H54 (cell line): ENCODE data around the gene CD52.
A peak's percentile ranks its signal among the peaks of the same experiment; 100 is the strongest.
"Not testable (repeated sequence)": the region's sequence is repeated elsewhere in the genome, so short reads cannot be mapped to it uniquely, and the experiment has no call there.

Experiments
- DNase-seq: peaks from one replicate; pipeline ENCODE4 v3.0.0; 2011; ENCODE audit warnings: low spot score, mixed read lengths; ENCODE audit not compliant: insufficient read length
- FAIRE-seq: peaks from 3 replicates; lab custom pipeline; 2011; peaks lifted over from hg19 to GRCh38; lab: Jason Lieb, UNC
- POLR2A ChIP-seq: IDR thresholded peaks from 2 replicates; pipeline ENCODE4 v1.6.1; 2011; ENCODE audit warnings: low read depth, mild to moderate bottlenecking, low read length

CD52 gene

DNA sequence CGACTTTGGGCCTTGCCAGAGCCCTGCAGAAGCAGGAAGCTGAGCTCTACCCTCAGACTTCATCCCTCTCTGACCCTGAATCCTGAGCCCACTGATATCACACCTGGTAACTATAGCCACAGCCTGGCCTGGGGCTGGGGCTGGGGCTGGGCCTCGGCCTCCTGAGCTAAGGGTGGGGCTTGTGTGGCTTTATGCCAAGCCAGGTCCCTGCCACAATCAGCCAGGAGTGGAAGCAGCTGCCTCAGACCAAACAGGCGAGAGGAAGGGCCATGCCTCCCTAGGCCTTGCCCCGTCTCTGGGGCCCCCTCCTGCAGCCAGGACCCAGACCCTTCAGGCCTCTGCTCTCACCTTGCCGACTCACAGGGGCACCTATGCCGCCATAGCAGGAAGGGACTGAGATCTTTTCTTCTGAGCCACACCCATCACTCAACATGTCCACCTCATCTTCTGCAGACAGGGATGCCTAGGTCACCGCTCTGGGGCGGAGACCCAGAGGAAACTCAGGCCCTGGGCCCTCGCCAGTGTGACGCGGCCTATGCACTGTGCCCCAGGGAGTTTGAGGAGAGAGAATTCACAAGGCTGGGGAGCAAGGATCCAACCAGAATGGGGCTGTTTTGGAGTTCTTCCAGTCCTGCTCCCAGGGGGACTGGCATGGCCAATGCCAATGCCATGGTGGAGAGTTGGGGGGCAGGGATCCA lies 17.0 kb upstream of the CD52 start:
- no peak for DNase-seq
- FAIRE-seq = no peak
- no peak for TF ChIP-seq POLR2A

DNA sequence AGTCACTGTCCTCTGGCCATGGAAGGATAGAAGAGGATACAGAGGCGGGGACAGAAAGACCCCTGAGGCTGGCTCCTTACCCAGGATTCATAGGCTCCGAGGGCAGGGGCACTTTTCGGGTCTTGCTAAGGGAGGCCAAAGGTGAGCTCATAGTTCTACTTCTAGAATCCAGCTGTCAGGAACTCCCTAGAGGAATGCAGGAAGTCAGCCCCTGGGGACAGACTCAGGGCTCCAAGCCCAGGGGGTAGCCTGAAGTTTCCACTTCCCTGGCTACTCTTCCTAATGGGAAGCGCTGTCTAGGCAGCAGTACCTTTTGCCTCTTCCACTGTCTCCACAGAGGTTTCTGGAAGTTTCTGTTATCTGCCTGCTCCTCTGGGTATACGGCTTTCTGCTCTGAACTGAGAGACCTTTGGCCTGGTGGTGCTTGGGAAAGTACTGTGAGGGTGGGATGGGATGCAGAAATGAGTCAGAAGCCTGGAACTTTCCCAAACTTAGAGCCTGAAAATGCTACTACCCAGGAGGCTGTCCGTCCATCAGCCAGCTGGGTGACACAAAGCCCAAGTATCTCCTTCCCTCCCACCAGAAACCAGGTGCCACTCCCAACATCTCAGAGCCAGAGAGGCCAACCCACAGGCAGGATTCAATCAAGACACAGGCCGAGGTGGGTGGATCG lies 14.9 kb upstream of the CD52 start:
- DNase-seq (peak; percentile 72), FAIRE-seq (peak; percentile 73)
- TF ChIP-seq POLR2A = no peak

DNA sequence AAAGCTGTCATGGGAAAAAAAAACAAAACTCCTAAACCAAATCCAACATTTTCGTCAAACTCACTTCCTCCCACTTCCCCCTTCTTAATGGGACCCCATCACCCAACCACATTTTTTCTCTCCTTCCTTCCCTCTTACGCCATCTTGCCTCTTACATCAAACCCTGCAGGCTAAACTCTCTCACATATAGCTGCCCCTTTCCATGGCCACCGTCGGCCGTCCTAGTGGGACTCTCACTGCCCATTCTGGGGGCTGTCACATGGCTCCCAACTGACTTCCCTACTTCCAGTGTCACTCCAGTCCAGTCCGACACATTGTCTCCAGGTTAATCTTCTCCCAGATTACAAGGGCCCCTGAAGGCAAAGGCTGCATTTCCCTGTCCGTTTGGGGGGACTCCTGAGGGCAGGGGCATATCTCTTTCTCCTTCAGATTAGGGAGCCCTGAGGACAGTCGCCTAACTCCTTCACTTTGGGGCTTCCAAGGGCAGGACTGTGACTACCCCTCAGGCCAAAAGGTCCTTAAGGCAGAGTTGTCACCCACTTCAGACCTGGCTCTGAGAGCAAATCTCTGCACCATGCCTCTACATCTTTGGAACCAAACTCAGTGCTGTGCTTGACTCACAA lies 12.0 kb upstream of the CD52 start:
- FAIRE-seq = no peak
- TF ChIP-seq POLR2A = no peak
- no peak for DNase-seq

DNA sequence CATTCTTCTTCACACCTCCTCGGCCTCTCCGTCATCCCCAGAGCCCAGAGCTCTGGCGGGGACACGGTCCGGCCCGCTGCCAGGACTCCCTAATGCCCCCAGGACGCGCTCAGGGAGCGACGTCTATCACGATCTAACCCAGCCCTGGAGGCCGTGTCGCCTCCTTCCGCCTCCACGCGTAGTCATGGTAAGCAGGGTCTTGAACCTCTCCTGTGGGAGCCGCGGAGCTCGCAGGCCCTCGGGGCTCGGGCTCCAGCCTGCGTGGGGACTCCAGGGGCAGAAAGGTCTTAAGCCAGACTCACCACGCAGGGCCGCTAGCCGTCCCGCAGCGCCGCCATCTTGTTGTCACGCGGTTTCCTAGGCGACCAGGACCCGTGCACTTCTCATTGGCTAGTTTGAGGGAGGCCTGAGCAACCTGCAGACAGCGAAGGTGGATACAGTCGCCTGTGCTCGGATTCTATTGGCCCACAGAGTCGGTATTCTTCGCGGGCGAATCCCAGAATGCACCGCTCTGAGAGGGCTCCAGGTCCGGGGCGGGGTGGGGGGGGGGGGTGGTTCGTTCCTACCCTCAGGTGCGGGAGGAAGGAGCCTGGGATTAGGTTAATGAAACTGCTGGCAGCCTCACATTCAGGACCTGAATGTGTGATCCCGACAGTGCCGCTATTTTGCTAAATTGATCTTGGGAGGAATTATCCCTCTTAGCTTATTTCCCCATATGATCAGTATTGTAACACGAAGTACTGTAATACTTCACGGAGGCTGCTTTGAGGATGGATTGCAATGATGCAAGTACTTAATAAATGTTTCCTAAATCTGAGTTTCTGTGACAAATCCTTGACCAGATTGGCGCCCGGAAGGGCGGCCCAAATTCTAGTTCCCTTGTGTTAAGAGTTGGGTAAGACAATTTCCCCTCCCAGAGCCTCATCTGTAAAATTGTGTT lies 11.2 kb upstream of the CD52 start, which contains the start of gene UBXN11:
TSS of gene UBXN11 (minus strand) at position 347 of the 940 bp plus-strand sequence. CDS start 3,753 bp downstream, outside the sequence.
- FAIRE-seq (peak; percentile 11), DNase-seq (peak; percentile 89)
- TF ChIP-seq POLR2A = no peak

DNA sequence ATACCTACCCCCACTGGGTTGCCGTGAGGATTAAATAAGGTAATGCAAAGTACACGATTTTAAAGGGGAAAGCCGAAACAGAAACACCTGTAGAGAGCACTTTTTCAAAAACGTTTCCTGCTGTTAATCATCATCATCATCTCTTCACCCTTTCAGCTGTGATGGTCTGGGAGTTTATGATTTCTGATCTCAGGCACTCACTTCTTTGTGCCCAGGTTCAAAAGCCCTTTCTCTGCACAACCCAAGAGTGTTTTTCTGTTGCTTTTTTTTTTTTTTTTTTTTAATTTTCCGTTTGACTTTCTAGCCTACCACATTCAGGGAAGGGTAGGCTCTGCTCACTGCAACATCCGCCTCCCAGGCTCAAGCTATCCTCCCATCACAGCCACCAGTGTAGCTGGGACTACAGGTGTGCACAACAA lies 10.4 kb upstream of the CD52 start:
- FAIRE-seq = no peak
- TF ChIP-seq POLR2A = no peak
- no peak for DNase-seq

DNA sequence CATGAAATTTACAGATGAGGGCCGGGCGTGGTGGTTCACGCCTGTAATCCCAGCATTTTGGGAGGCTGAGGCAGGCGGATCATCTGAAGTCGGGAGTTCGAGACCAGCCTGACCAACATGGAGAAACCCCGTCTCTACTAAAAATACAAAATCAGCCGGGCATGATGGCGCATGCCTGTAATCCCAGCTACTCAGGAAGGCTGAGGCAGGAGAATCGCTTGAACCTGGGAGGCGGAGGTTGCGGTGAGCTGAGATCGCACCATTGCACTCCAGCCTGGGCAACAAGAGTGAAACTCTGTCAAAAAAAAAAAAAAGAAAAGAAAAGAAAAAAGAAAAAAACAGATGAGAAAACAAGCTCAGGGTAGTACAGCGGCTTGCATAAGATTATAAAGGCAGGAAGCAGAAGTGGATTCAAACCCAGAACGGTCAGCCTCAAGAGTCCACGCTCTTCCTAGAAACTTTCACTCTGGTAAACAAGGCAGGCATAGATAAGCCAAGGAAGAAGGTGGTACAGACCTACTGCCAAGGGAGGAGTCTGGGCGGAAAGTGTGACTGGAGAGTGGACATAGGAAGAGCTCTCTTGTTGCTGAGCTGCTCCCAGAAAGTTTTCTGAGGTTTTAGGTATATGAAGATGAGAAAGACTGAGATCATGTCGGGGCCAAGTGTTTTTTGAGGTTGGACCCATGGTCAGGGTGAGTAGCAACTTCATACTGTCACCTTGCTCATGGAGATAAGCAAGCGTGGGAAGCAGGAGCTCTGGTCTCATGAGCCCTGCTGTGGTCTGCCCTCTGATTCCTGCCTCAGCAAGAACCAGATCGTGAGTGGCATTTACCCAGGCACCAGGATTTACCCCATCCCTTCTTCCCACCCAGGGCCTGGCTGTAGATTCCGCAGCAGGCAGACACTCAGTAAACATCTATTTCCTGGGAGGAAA lies 9.5 kb upstream of the CD52 start:
- not testable (repeated sequence) for FAIRE-seq

DNA sequence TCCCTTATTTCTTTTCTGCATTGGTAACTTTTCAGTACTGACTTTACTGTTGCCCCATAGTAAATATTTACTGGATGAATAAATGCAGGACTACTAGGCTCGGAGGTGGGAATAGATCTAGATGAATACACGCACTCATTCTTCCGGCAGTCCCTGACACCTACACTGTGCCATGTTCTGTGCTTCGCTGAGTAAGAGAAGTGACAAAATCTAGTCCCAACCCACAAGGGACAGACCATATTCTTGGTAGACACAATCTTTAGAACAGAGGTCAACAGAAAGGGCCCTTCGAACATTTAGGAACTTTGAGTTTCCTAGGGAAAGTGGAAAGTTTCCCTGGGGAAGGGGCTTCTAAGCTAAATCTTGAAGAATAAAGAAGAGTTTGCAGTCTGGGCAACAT lies 3.3 kb upstream of the CD52 start:
- DNase-seq (no peak), FAIRE-seq (no peak)
- TF ChIP-seq POLR2A = no peak

More for the DNA sequence above, 9.5 kb upstream of the CD52 start:
- not testable (repeated sequence) for DNase-seq

DNA sequence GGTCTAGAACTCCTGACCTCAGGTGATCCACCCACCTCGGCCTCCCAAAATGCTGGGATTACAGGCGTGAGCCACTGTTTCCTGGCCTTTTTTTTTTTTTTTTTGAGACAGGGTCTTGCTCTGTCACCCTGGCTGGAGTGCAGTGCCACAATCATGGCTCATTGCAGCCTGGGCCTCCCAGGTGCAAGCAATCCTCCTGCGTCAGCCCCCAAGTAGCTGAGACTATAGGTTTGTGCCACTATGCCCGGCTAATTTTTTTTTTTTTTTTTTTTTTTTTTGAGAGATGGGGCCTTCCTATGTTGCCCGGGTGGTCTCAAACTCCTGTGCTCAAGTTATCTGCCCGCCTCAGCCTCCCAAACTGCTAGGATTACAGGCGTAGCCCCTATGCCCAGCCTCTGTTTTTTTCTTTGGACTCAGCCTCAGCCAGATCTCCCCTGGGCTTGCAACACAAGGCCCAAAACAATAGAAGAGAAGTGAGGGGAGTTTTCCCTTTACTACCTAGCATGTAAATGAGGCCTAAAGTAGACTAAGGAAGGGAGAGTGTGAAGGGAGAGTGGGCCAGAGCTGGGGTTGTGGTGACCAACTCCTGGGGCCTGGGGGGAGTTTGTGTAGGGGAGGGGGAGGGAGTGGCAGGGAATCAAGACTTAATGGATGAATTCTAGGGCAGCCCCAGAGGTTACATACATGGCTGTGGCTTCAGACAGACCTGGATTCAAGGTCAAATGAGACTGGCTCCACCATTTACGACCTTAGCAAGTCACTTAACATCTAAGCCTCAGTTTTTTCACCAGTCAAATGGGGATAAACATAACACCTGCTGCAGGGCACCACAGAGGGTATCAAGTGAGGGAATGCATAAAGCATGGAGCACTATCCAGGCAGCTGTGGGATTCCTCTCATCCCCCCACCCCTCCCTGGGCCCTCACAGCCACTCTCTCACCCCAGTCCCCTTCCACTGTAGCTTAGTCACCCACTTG lies 1.6 kb upstream of the CD52 start:
- TF ChIP-seq POLR2A = no peak
- FAIRE-seq = no peak
- no peak for DNase-seq

DNA sequence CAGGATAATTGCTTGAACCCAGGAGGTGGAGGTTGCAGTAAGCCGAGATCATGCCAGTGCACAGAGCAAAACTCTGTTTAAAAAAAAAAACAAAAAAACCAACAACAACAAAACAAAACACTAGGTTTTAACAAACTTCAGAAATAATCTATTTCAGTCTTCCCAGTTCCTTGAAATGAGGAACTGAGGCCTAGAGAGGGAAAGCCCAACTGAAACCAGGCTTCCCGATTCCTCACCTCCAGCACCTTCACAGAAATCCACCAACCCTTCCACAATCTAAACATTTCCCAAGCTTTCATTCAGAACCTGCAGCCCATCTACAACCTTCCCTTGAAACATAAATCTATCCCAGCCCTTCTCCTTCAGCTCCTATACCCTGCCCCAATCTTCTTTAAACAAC lies 612 bp upstream of the CD52 start:
- no peak for FAIRE-seq
- no peak for TF ChIP-seq POLR2A
- no peak for DNase-seq

DNA sequence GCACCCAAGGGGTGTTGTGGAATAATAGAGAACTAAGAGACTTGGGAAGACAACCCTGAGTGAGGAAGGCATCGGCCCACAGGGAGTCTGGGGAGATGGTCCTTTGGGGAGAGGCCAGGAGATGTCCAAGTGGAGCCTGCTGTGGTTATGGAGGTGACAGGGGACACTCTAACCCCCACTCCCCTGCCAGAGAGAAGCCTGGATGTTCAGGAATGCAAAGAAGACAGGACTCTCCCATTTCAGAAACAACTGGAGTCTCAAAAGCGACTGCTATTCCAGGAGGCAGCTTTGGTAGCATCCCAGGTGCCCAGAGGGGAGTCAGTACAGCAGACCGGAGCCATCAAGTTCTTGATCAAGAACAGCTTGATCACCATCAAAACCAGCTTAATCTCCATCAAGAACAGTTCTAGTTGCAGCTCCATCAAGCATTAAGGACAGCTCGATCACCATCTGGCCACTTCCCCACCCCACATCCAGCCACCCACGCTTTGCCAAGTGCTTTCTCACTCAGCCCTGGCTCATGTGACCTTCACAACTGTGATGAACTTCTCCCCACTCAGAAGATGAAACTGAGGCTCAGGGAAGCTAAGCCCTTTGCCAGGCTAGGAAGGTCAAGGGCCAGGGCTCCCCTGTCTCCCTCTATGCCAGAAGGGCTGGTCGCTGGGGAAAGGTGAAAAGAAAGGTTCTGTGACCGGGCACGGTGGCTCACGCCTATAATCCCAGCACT lies 743 bp downstream of the CD52 start:
- DNase-seq (no peak), FAIRE-seq (no peak)
- TF ChIP-seq POLR2A = no peak

DNA sequence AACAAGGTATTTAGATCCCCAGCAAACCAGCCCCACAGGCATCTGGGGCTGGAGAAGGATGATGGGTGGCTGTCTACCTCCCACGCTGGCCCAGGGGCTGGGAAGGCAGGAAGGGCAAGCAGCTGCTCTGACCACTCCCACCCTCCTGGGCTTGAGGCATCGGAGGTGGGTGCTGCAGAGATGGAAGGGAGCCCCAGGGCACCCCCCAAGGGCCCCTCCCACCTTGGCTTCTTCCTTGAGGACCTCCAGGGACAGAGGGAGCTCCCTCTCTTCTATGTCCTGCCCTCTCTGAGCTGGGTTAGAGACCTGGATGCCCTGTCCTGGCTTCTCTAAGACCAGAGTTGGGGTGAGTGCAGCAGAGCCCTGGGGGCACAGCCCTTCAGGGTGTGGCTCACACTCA lies 3.1 kb downstream of the CD52 start:
- TF ChIP-seq POLR2A = no peak
- no peak for FAIRE-seq
- DNase-seq = no peak
